ENCODE data around the gene MPST.

Gene MPST

GRCh38 chr22:37044634-37045625, 25.4 kb downstream of the MPST start:
- DNase-seq (ENCODE audit: low read depth in 2 of 2), result no peak

- no peak for DNase-seq (ENCODE audit: low read depth in 2 of 2)
Observed at GRCh38 chr22:37045958-37046357, 26.4 kb downstream of the MPST start.

- DNase-seq (ENCODE audit: low read depth in 2 of 2), result no peak
Observed at GRCh38 chr22:37046589-37046988, 27.0 kb downstream of the MPST start.

DNA sequence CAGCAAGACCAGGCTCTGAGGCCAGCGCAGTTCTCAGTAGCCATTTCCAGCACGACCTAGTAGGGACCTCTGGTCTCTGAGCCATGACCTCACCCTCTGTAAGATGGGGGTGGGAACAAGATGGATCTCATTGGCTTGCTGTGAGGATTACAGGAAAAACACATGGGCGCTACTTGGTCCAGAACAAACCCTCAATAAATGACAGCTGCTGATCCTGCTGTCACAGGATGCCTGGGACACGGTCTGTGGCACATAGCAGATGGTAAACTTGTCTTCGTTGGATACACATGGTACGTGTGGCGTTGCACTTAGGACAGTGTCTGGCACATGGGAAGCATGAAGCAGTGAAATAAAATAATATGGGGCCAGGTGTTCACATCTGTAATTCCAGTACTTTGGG, 27.5 kb downstream of the MPST start:
- DNase-seq (ENCODE audit: low read depth in 2 of 2), result no peak

DNA sequence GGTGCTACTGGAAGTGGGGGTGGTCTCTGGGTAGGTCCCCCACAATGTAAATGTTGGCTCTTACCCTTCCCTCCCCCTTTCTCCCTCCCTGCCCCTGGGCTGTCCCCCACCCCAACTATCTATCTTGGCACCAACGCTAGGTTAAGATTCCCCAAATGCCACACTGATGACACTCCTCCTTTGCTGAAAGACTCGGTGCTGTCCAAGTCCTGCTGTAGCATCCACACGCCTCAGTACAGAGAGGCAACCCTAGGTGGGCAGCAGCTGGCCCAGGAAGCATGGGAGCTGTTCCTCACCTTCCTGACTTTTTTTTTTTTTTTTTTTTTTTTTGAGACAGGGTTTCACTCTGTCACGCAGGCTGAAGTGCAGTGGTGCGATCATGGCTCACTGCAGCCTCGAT, 28.6 kb downstream of the MPST start:
- no peak for DNase-seq (ENCODE audit: low read depth in 2 of 2)

- DNase-seq (ENCODE audit: low read depth in 2 of 2), result no peak
Observed at GRCh38 chr22:37049224-37049623, 29.7 kb downstream of the MPST start.

DNA sequence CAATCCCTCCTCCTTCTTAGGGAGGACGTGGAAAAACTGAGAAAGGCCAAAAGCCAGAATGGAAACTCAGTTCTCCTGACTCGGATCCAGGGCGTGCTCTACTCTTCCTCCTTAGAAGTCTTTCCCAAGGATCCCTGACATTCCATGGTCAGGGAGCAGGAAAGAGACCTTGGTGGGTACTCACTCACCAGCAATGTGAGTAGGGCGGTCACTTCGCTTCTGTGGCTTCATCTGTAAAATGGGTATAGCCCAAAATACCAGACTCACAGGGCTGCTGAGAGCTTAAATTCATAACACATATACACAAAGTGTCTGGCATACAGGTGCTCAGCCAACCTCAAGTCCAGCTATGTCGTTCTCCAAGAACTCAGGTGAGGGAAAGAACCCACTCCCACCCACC, 31.4 kb downstream of the MPST start:
- DNase-seq (ENCODE audit: low read depth in 2 of 2), result no peak

DNA sequence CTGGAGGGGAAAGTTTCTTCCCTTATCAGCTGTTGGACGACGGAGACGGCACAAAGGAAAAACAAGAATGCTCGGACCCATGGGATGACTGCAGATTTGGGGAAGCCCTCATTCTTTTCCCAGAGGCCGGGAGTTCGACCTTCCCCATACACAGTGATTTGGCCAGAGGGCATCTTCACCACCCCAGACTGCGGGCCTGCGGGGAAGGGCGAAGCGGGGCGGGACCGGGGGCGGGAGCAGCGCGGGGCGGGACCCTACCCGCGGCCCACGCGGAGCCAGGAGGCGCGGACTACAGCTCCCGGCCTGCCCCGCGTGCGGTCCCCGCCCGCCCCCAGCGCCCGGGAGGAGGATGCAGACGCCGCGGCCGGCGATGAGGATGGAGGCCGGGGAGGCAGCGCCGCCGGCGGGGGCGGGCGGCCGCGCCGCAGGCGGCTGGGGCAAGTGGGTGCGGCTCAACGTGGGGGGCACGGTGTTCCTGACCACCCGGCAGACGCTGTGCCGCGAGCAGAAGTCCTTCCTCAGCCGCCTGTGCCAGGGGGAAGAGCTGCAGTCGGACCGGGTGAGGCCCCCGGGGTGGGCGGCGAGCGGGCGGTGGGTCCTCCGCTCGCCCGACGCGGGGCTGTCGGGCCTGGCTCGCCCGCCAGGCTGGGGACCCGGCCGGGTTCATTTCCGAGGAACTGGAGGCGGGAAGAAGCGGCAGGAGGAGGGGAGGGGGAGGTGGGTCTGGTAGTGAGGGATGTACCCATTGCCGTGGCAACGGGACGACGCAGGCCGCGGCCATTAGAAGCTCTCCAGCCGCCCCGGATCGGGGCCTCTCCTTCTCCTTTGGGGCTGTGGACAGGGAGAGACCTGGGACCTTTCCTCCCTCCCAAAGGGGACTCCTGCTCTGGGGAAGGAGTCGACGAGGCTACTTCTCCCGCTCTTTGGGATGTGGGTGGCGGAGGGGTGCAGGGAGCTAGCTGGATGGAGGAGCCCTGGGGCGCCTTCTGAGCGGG, 32.1 kb downstream of the MPST start, which contains the start of gene KCTD17:
Gene KCTD17, plus strand, starts transcription at position 352 of the 995 bp plus-strand sequence. Its CDS starts 19 bp downstream, at position 371.
- DNase-seq (ENCODE audit: low read depth in 2 of 2), result peak; percentile 35 to 55

DNA sequence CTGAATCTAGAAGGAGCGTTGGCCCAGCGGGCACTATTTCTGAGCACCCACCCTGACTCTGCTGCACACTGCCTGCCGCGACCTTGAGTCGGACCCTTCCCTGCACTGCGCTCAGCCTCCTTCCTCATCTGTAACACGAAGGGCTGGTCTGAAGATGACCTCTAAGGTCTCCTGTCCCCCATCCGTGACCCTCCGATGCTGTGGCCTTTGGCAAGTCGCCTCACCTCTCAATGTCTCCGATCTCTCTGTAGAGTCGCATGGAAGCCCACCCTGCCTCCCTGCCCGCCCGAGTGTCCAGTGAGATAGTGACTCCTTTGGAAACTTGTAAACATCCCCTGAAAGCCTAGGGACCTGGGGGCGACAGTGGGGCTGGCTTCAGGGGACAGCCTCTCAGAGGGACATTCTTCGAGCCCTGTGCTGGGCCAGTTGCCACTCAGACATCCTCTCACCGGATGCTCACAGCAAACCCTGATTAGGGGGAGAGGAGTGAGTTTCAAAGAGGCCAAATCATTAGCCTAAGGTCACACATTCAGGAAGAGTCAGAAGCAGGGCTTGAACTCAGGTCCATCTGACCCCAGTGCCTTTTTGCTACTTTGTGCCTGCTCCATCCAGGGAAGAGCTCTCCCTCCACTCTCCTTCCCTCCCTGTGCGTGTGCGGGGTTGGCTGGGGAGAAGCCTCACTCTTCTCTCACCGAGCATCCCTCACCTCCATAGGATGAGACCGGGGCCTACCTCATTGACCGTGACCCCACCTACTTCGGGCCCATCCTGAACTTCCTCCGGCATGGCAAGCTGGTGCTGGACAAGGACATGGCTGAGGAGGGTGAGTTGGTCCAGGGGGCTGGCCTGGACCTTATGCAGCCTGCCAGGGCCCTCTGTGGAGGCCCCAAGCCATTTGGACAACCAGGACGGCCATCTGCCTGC, 33.1 kb downstream of the MPST start:
- no peak for DNase-seq (ENCODE audit: low read depth in 2 of 2)

- no peak for DNase-seq (ENCODE audit: low read depth in 2 of 2)
Observed at GRCh38 chr22:37053310-37054055, 33.9 kb downstream of the MPST start.

- DNase-seq (ENCODE audit: low read depth in 2 of 2), result no peak
Observed at GRCh38 chr22:37054056-37054395, 34.5 kb downstream of the MPST start.

DNA sequence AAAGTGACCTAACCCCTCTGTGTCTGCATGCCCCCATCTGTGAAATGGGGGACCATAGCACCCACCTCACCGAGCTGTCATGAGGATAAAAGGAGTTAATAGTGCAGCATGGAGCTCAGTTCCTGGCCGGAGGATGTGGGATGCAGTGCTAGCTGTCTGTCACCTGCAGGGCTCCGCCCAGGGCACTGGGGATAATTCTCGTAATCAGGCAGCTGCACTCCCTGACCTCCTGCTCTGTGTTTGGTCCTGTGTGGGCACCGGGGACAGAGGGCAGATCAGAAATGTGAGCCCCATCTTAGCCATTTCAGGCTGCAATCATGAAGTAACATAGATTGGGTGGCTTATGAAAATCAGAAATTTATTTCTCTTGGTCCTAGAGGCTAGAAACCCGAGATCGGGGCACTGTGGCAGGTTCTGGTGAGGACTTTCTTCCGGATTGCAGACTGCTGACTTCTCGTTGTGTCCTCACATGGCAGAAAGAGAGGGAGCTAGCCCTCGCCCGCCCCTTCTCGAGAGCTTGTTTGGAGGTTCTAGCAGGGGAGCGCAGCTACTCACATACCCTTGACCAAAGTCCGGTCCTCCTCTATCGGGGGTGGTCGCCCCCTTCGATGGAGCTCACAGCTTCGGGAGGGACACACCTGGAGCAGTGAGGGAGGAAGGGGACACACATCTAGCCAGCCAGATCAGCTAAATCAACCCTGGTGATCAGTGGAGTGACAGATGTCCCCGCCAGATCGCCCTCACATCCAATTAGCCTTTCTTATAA, 35.2 kb downstream of the MPST start:
- no peak for DNase-seq (ENCODE audit: low read depth in 2 of 2)

- no peak for DNase-seq (ENCODE audit: low read depth in 2 of 2)
Observed at GRCh38 chr22:37056246-37056645, 36.7 kb downstream of the MPST start.

DNA sequence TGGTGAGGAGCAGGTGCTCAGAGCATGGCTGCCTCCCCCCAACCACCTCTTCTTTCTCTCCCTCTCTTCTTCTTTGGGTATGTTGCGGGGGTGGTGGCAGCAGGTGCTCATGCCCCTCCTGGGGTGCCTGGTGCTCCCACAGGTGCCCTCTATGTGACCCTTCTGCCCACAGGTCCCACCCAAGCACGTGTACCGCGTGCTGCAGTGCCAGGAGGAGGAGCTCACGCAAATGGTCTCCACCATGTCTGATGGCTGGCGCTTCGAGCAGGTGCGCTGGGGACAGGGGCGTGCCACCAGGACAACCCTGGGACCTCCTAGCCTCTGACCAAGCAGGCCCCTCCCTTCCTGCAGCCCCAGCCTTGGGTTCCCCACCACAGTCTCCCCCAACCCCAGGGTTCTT, 37.7 kb downstream of the MPST start:
- no peak for DNase-seq (ENCODE audit: low read depth in 2 of 2)

GRCh38 chr22:37057796-37058510, 38.4 kb downstream of the MPST start:
- no peak for DNase-seq (ENCODE audit: low read depth in 2 of 2)

- no peak for DNase-seq (ENCODE audit: low read depth in 2 of 2)
Observed at GRCh38 chr22:37058917-37059701, 39.6 kb downstream of the MPST start.

DNA sequence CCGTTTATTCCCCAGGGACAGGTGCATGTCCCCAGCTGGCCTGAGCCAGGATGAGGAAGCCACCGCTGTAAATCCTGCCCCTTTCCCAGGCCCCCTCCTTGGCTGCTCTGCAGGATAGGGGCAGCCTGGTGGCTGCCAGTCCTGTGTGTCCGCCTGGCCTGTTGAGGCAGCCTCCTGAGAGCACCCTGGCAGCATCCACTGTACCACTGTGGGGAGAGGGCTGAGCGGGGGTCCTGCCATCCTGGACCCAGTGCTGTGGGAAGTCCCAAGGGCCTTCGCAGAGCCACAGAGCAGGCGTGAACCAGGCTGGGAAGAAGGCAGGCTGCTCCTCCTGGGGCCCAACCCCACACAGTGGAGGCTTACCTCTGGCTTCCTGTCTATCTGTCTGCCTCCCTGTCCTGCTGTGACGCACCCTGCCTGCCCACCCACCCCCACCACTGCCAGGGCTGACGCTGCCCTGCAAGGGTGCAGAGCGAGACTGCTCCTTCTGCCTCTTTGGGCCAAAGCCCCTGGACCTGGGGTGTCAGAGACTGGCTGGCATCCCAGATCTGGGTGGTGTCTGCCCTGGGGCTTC, 40.4 kb downstream of the MPST start:
- no peak for DNase-seq (ENCODE audit: low read depth in 2 of 2)

Measured in activated CD8-positive, alpha-beta memory T cell treated with anti-CD3 and anti-CD28 coated beads for 4 hours (primary cell).